HG02763 (cell line): ENCODE data around the gene EML4.
"Not testable (repeated sequence)": the region's sequence is repeated elsewhere in the genome, so short reads cannot be mapped to it uniquely, and the experiment has no call there.

Source experiments
- ATAC-seq: cut with Tn5 transposase; IDR thresholded peaks from one replicate; pipeline ENCODE4 v1.9.1; 2021; ENCODE audit warnings: mild to moderate bottlenecking, moderate library complexity; ENCODE audit not compliant: unreplicated experiment

EML4 gene

DNA sequence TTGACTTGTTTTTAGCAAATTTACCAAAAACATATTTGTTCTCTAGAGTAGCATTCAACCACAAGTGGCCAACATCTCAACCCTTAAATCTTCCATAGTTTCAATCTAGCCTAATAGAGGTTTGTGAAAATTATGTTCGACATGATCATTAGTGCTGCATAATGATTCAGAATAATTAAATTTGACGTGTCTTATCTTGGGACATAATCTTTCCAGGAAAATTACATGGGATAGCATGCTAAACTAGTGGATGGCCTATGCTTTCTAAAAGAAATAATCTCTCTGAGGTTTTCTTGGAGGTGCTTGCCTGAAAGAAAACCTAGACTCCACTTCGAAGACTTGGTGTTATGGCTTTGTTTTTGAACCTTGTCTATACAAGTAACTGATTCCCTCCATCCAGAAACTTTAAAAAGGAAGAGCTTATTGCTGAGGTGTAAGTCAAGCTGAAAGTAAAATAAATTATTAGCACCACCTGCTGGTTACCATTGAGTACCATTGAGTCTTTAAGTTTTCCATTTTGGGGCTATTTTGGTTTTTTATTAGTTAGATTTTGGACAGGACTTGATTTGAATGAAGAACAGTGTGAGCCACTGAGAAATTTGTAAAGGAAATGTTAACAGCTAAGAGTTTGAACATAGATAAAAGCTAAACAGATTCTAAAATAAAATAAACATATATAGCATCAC is 159.1 kb downstream of the EML4 start:
- ATAC-seq: no peak

GRCh38 chr2:42328923-42329322 is 159.8 kb downstream of the EML4 start:
- no peak for ATAC-seq

- ATAC-seq: no peak
Observed at GRCh38 chr2:42329736-42330135, 160.6 kb downstream of the EML4 start.

DNA sequence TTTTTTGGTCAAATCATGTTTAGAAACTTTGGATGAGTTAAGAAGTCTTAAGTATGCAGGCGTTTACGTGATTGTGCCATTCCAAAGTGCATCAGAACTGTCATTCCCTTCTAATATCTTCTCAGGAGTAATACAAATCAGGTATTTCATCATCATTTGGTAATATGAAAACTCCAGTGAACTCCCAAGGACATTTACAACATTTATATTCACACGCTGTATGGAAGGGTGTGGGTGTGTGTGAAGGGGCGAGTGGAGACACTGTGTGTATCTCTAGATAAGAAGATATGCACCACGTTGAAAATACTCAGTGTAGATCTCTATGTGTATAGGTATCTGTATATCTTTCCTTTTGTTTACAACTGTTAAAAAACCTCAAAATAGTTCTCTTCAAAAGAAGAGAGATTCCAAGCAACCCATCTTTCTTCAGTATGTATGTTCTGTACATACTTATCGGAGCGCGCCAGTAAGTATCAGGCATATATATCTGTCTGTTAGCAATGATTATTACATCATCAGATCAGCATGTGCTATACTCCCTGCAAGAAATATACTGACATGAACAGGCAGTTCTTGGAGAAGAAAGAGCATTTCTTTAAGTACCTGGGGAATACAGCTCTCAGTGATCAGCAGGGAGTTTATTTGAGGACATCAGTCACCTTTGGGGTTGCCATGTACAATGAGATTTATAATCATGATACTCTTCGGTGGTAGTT is 162.6 kb downstream of the EML4 start:
- no peak for ATAC-seq

- no peak for ATAC-seq
Observed at GRCh38 chr2:42332575-42332974, 163.4 kb downstream of the EML4 start.

DNA sequence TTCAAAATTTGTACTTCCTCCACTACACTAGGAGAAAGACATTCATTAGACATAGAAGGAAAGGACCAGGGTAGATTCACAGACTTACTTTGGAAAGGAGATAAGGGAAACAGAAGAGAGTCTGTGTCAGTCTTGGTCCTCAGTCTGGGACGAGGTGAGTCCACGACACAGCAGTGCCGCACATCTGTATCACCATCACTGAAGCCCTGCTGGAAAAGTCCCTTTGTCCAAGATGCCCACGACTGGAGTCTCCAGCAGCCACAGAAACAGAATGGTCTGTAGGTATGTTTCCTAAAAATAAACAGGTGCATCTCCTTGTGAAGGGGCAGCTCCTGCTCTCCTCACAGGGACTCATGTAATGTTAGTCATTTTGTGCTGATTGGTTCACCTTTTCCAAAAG is 164.4 kb downstream of the EML4 start:
- ATAC-seq: no peak

GRCh38 chr2:42334220-42334619 is 165.1 kb downstream of the EML4 start:
- ATAC-seq: no peak

GRCh38 chr2:42334865-42335264 is 165.7 kb downstream of the EML4 start:
- not testable (repeated sequence) for ATAC-seq

- ATAC-seq: no peak
Observed at GRCh38 chr2:42335514-42336104, 166.5 kb downstream of the EML4 start.

DNA sequence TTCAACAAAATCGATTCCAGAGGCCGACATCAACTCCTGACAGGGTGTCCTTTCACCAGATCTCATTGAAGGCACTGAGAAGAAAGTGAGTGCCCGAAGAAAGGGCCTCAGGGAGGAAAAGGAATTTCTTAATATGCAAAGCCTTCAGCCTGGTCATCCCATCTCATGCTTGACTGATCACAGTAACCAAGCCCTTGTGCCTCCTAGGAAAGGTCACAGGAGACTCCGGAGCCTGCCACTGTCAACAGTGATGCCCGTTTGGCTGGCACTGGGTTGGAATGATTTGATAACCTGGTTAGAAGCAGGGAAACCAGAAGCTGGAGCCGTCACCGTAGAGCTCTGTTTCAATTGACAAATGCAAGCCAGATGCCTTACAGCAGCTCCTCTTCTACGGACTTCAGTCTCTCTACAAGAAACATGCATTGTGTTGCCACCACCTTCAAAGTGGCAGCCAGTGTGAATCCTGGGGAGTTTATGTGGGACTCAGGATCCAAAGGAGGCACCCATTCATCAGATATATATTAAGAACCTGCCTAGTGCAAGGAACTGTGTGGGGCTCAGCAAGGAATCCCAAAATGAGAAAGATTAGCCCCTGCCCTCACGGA is 167.3 kb downstream of the EML4 start:
- ATAC-seq: no peak

DNA sequence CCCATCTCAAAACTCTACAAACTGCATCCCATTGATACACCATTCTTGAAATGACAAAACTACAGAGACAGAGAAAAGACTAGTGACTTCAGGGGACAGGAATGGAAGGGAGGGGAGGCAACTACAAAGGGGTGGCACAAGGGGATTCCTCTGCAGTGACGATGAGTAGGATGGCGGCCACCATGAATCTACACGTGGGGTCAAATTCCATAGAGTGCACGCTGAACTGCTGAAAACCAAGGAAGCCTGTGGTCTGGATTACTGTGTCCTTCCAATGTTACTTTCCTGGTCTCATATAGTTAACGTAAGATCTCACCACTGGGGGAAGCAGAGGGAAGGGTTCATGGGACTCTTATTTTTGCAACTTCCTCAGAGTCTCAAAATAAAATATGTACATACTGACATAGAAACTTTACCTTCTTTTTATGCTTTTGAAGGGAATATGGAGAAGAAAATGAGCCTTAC is 168.2 kb downstream of the EML4 start:
- no peak for ATAC-seq

DNA sequence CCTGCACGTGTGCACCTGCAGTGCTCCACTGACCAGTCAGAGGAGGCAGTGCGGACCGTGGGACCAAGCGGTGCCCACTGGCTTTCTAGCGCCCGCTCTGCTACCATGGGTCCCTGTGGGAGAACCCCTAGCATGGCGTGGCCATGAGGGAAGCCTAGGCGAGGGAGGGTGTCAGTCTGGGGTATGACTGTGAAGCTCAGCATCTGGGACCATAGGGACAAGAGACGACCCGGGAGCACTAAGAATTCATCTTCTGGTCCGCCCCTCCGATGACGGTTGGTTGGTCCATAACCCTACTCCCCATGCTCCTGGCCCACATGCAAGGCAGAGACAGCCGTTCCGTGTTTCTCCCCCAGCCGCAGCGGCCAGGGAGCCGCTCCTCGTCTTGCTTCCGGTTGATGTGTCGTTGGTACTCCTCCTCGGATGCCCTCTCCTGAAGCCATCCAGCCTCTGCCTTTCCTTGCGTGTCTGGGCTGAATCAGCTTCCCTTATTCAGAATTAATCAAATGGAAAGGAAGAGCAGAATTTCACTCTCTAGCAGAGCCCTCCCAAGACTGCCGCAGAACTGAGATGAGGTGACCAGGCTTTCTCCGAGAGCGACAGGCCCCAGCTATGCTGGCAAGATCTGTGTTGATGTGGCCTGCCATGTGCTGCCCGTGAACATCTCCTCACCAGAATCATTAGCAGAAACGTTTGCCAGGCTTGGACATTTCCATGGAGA is 168.9 kb downstream of the EML4 start:
- ATAC-seq: no peak

GRCh38 chr2:42338567-42339190 is 169.5 kb downstream of the EML4 start:
- no peak for ATAC-seq

GRCh38 chr2:42339191-42339912 is 170.2 kb downstream of the EML4 start:
- no peak for ATAC-seq

- ATAC-seq: no peak
Observed at GRCh38 chr2:42340045-42340937, 171.1 kb downstream of the EML4 start.

DNA sequence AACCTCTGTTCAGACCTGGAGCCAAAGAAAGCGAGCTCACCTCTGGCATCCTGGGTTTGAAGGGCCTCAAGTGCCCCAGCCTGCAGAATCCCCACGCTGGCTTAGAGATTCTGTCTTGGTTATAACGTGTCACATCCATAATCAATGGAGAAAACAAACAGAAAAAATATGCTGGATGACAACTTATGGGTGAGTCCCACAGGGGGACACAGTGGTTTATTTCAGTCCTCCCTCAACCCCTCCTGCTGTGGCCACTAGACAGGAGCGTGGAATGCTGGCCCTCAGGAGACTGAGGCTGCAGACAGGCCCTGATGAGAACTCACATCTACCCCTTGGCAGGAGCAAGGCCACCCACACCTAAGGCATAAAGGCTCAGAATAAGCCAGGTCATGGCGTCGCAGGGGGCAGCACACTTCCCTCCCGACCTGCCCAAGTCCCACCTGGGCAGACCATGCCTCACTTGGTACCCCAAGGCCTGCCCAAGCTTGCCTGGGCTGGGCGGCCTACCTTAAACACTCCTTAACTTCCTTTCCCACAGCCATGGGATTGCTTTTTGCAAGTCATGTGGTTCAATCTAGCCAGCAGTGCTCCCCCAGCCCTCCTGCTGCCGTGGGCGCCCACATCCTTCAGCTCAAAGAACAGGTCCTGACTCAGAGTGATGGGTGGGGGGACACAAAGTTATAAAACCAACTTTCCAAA is 171.9 kb downstream of the EML4 start:
- ATAC-seq: no peak

DNA sequence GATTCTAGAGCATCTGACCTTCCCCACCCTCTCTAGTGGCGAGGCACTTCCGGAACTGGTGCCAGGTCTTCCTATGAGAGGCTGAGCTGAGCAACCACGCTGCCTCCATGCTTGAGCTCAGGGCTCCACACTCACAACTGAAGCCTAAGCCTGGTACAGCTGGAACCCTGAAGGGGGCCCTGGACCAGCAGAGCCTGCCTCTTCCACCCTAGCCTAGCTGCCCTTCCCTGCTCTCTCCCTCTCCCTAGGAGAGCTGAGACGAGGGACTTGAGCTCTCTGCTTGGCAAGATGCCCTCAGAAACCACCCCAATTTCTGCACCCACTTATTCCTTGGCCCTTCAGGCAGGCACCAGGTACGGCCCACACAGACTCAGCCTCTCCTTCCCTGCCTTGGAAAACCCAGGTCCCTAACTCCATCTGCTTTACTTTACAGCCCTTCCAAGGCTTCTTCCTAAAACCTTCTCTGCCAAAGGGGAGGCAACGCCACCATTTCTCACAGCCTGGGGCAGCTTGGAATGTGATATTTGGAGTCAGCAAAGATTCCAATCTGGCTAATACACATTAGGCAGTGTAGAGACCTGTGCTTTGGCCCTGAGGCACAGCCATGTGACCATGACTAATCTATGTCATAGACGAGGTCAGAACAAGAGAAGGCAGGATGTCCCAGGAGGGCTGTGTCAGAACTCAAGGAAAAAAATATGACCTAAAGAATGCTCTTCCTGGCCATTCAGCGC is 173.1 kb downstream of the EML4 start:
- ATAC-seq: no peak

DNA sequence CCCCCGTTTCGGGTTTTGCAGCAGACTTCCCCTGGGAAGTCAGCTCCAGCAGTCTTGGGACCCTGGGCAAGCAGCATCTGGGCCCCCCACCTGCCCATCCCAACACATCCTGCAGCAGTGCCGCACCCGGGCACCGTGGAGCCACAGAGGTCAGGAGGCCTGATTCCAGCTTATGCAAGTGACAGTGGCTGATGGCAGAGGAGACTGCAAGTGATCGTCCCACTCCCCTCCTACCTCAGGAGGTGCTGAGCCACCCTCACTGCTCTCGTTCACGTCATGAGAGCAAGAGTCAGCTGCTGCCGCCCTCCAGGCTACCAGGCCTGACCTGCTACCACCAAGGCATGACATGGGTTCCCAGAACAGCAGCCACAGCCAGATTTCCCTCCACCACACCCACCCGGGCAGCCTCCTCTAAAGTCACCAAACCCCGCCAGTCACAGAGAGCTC is 173.7 kb downstream of the EML4 start:
- no peak for ATAC-seq
